GM12892 (cell line): ENCODE data around the gene KRTAP10-6.

Source experiments
- POLR2A ChIP-seq: IDR thresholded peaks from 2 replicates; pipeline ENCODE4 v1.6.1; 2011; ENCODE audit warnings: low read depth, low read length, control low read depth
- POLR2AphosphoS5 ChIP-seq: IDR thresholded peaks from 2 replicates; pipeline ENCODE4 v1.6.1; 2011; ENCODE audit warnings: low read depth, low read length, control low read depth

GRCh38 chr21:44557491-44558328, 34.6 kb downstream of the KRTAP10-6 start:
- no peak for TF ChIP-seq POLR2AphosphoS5
- no peak for TF ChIP-seq POLR2A
